DOHH2 (cell line): ENCODE data around the gene LRRC4B.
"Not testable (repeated sequence)": the region's sequence is repeated elsewhere in the genome, so short reads cannot be mapped to it uniquely, and the experiment has no call there.

Experiments used
- H3F3A ChIP-seq: fragments of 200-600 bp; sonication (generic), shearing (Covaris generic); 2 replicates; pipeline ENCODE4 v1.6.0; 2016; ENCODE audit warnings: antibody characterized with exemption, mild to moderate bottlenecking; ENCODE audit not compliant: control insufficient read depth, insufficient read depth
- H3K27ac ChIP-seq: fragments of 200-600 bp; sonication (generic); 2 replicates; pipeline ENCODE4 v1.5.1; 2014; ENCODE audit warnings: low read depth, mild to moderate bottlenecking, low read length, moderate library complexity
- H3K27me3 ChIP-seq: fragments of 200-600 bp; sonication (generic); 2 replicates; pipeline ENCODE4 v1.6.1; 2014; ENCODE audit warnings: mild to moderate bottlenecking, low read length, mixed read lengths; ENCODE audit not compliant: control insufficient read depth
- H3K36me3 ChIP-seq: fragments of 200-600 bp; sonication (generic); 2 replicates; pipeline ENCODE4 v1.6.1; 2014; ENCODE audit warnings: mild to moderate bottlenecking, low read length, moderate library complexity, mixed read lengths; ENCODE audit not compliant: control insufficient read depth
- H3K4me1 ChIP-seq: fragments of 200-600 bp; sonication (generic); 2 replicates; pipeline ENCODE4 v1.6.1; 2014; ENCODE audit warnings: mild to moderate bottlenecking, low read length, mixed read lengths; ENCODE audit not compliant: control insufficient read depth
- H3K4me2 ChIP-seq: fragments of 200-600 bp; sonication (generic); 2 replicates; pipeline ENCODE4 v1.6.0; 2014; ENCODE audit warnings: mild to moderate bottlenecking, low read length, moderate library complexity
- H3K4me3 ChIP-seq: fragments of 200-600 bp; sonication (generic); 2 replicates; pipeline ENCODE4 v1.5.1; 2014; ENCODE audit warnings: mild to moderate bottlenecking, low read length, mixed read lengths
- H3K79me2 ChIP-seq: fragments of 200-600 bp; sonication (generic); 2 replicates; pipeline ENCODE4 v1.6.1; 2014; ENCODE audit warnings: mild to moderate bottlenecking, low read length, mixed read lengths; ENCODE audit not compliant: control insufficient read depth
- H3K9me2 ChIP-seq: fragments of 200-600 bp; sonication (generic); replicated peaks from 2 replicates; pipeline ENCODE4 v1.6.1; 2014; ENCODE audit warnings: mild to moderate bottlenecking, low read length, mixed read lengths; ENCODE audit not compliant: control insufficient read depth
- H3K9me3 ChIP-seq: fragments of 200-600 bp; sonication (generic); 2 replicates; pipeline ENCODE4 v1.6.1; 2014; ENCODE audit warnings: antibody characterized with exemption, low read length, mixed read lengths; ENCODE audit not compliant: control insufficient read depth, insufficient read depth
- H4K20me1 ChIP-seq: fragments of 200-600 bp; sonication (generic); 2 replicates; pipeline ENCODE4 v1.6.0; 2014; ENCODE audit warnings: low read depth, mild to moderate bottlenecking, antibody characterized with exemption, low read length, moderate library complexity; ENCODE audit not compliant: control insufficient read depth, insufficient read depth
- EZH2phosphoT487 ChIP-seq: fragments of 200-600 bp; sonication (generic); IDR thresholded peaks from 2 replicates; pipeline ENCODE4 v1.6.1; 2017; ENCODE audit warnings: borderline replicate concordance, mild to moderate bottlenecking, antibody characterized with exemption, low read length, moderate library complexity, mixed read lengths
- TF ChIP-seq, protein P1 (sequence below): fragments of 200-600 bp; sonication (generic); IDR thresholded peaks from one replicate; pipeline ENCODE4 v1.5.1; 2014; ENCODE audit warnings: antibody characterized with exemption, mild to moderate bottlenecking, low read depth, low read length; ENCODE audit not compliant: poor library complexity, severe bottlenecking

The LRRC4B gene

DNA sequence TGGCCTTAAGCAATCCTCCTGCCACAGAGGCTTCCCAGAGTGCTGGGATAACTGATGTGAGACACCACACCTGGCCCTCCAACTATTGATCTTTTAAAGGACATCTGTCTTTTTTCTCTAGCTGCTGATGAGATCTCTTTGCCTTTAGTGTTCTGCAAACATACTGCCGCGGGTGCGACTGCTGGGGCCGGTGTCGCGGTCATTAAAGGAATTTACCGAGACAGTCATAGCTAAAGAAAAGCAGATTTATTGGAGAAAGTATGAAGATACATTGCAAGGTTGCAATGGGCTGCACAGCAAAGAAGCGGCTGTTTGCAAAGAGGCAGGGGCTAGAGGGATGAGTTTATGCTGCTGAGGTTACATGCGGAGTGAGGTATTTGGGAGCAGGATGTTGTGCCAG, 31.2 kb upstream of the LRRC4B start:
- Histone ChIP-seq H3K4me2 (no peak overlapping the region), H3K27ac (no peak overlapping the region), H3K79me2 (no peaks in the 10 kb centered on the region), H3K27me3 (peaks cover 10% of the 10 kb centered on the region; the same call in 1 of the 2 replicates), H3K36me3 (no peaks in the 10 kb centered on the region), H4K20me1 (no peaks in the 10 kb centered on the region), H3K4me1 (no peaks in the 10 kb centered on the region), H3K9me3 (no peaks in the 10 kb centered on the region), H3K4me3 (no peak overlapping the region), H3K9me2 (no peaks in the 10 kb centered on the region), H3F3A (no peaks in the 10 kb centered on the region)
- TF ChIP-seq EZH2phosphoT487, result no peak
- TF ChIP-seq, protein P1, sequence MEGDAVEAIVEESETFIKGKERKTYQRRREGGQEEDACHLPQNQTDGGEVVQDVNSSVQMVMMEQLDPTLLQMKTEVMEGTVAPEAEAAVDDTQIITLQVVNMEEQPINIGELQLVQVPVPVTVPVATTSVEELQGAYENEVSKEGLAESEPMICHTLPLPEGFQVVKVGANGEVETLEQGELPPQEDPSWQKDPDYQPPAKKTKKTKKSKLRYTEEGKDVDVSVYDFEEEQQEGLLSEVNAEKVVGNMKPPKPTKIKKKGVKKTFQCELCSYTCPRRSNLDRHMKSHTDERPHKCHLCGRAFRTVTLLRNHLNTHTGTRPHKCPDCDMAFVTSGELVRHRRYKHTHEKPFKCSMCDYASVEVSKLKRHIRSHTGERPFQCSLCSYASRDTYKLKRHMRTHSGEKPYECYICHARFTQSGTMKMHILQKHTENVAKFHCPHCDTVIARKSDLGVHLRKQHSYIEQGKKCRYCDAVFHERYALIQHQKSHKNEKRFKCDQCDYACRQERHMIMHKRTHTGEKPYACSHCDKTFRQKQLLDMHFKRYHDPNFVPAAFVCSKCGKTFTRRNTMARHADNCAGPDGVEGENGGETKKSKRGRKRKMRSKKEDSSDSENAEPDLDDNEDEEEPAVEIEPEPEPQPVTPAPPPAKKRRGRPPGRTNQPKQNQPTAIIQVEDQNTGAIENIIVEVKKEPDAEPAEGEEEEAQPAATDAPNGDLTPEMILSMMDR, result no peak

DNA sequence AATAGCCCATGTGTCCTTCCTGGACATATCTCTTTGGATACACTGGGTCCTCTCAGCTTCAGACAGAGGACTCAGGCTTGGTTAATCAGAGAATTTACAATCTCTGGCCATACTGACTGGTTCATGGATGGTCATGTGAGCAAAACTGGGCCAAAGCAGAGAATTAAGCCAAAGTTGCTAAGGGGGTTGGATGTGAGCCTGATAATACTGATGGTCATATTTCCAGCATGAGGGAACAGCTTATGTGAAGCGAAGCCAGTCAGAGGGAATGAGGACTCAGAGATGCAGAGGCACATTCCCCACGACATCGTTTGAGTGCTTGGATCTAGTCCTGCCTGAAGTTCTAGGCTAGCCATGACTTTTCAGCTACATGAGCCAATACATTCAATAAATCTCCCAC, 22.0 kb upstream of the LRRC4B start:
- no peak overlapping the region for H3K27ac ChIP-seq
- H3K27me3 ChIP-seq, result no peaks in the 10 kb centered on the region
- TF ChIP-seq, protein P1, result no peak
- no peak for TF ChIP-seq EZH2phosphoT487
- no peaks in the 10 kb centered on the region for H3K36me3 ChIP-seq
- H3K4me2 ChIP-seq, result no peak overlapping the region
- H4K20me1 ChIP-seq, result no peaks in the 10 kb centered on the region
- no peaks in the 10 kb centered on the region for H3K79me2 ChIP-seq
- no peak overlapping the region for H3K4me3 ChIP-seq
- H3F3A ChIP-seq, result no peaks in the 10 kb centered on the region
- H3K9me2 ChIP-seq, result no peaks in the 10 kb centered on the region
- no peaks in the 10 kb centered on the region for H3K9me3 ChIP-seq
- no peaks in the 10 kb centered on the region for H3K4me1 ChIP-seq

DNA sequence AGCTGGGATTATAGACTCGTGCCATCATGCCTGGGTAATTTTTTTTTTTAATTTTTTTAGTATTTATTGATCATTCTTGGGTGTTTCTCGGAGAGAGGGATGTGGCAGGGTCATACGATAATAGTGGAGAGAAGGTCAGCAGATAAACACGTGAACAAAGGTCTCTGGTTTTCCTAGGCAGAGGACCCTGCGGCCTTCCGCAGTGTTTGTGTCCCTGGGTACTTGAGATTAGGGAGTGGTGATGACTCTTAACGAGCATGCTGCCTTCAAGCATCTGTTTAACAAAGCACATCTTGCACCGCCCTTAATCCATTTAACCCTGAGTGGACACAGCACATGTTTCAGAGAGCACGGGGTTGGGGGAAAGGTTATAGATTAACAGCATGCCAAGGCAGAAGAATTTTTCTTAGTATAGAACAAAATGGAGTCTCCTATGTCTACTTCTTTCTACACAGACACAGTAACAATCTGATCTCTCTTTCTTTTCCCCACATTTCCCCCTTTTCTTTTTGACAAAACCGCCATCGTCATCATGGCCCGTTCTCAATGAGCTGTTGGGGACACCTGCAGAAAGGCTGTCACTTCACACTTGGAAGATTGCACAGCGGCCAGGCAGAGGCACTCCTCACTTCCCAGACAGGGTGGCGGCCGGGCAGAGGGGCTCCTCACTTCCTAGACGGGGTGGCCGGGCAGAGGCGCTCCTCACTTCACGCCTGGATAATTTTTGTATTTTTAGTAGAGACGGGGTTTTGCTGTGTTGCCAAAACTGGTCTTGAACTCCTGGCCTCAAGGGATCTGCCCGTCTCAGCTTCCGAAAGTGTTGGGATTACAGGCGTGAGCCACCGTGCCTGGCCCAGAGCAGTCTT, 13.8 kb upstream of the LRRC4B start:
- not testable (repeated sequence) for H3K27me3 ChIP-seq, H3K27ac ChIP-seq

DNA sequence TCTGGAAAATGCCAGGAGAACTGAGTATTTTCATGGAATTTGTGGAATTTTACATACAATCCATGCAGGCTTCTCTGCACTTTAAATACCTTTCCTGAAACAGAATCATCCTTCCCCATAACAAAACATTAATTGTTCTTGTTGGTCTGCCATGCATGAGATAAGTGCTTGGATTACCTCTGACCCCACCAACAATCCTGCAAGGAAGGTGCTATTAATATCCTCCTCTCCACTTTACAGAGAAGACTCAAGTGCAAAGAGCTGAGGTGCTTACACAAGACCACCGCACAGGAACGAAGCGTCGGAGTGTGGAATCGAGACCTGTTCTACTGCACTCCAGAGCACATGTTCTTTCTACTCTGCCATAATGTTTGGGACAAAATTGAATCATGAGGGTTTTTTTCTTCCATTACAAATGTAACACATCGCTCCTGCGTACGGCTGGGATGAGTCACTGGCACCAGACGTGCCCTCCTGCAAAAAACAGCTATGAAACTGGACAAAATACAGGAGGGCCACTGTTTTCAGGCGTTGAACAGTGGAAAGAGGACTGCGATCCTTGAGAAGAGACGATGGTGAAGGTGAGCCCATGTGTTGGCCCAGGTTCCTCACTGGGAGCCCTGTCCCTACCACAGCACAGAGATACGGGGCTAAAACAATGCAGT, 12.9 kb upstream of the LRRC4B start:
- Histone ChIP-seq H3K4me3 (no peak overlapping the region), H3K9me2 (no peaks in the 10 kb centered on the region), H3K4me1 (no peaks in the 10 kb centered on the region), H4K20me1 (no peaks in the 10 kb centered on the region), H3K36me3 (no peaks in the 10 kb centered on the region), H3K79me2 (no peaks in the 10 kb centered on the region), H3F3A (no peaks in the 10 kb centered on the region), H3K27me3 (no peaks in the 10 kb centered on the region), H3K9me3 (no peaks in the 10 kb centered on the region), H3K4me2 (no peak overlapping the region), H3K27ac (no peak overlapping the region)
- no peak for TF ChIP-seq EZH2phosphoT487
- TF ChIP-seq, protein P1, result no peak

More for the DNA sequence above, 13.8 kb upstream of the LRRC4B start:
- not testable (repeated sequence) for H3F3A ChIP-seq, H3K4me3 ChIP-seq, H3K4me2 ChIP-seq, H4K20me1 ChIP-seq, H3K9me3 ChIP-seq, H3K4me1 ChIP-seq, H3K36me3 ChIP-seq, H3K9me2 ChIP-seq, H3K79me2 ChIP-seq
